HFFc6 (cell line): ENCODE results near the gene ZNF597. TPM values are rescaled to one million over a fixed set of nuclear protein-coding genes. Genes with fewer than 3 reads are reported as not detected.

ENCODE experiments used
- DNase-seq: peaks from one replicate; pipeline ENCODE4 v3.0.0-alpha.2; 2018
- H3K27ac Mint-ChIP-seq: 2 replicates; pipeline ENCODE4 v1.8.0; 2020; ENCODE audit warnings: mild to moderate bottlenecking, mixed read lengths
- H3K27me3 Mint-ChIP-seq: 2 replicates; pipeline ENCODE4 v1.8.0; 2021; ENCODE audit warnings: mild to moderate bottlenecking, moderate library complexity, mixed read lengths; ENCODE audit not compliant: insufficient read depth
- H3K36me3 Mint-ChIP-seq: 2 replicates; pipeline ENCODE4 v1.8.0; 2021; ENCODE audit warnings: low read depth, mixed read lengths
- H3K4me1 Mint-ChIP-seq: 2 replicates; pipeline ENCODE4 v1.8.0; 2020; ENCODE audit warnings: low read depth, mixed read lengths
- H3K4me3 Mint-ChIP-seq: 2 replicates; pipeline ENCODE4 v1.8.0; 2020; ENCODE audit warnings: mild to moderate bottlenecking, moderate library complexity, mixed read lengths
- H3K9me3 Mint-ChIP-seq: 2 replicates; pipeline ENCODE4 v1.8.0; 2020; ENCODE audit warnings: mild to moderate bottlenecking, mixed read lengths
- long read RNA-seq: library from polyadenylated mRNA; unstranded; transcript quantifications from one replicate; pipeline ENCODE4 v2.0.0, GENCODE V29; 2019
- total RNA-seq, 6 experiments: library from RNA; stranded (reverse); fragmentation: NEBNext Ultra II Directional; extraction: Animal tissue kit (Norgen Biotek cat#: 25700); gene quantifications; 2 replicates in 1 of 6; 3 replicates in 5 of 6; pipeline ENCODE4 v1.2.3, GENCODE V29; 2021
- TF ChIP-seq, protein P1 (sequence below): fragments of 200-600 bp; sonication (generic); IDR thresholded peaks from 2 replicates; pipeline ENCODE4 v1.5.0; 2021; ENCODE audit warnings: antibody characterized with exemption, mild to moderate bottlenecking

ZNF597 gene, protein sequence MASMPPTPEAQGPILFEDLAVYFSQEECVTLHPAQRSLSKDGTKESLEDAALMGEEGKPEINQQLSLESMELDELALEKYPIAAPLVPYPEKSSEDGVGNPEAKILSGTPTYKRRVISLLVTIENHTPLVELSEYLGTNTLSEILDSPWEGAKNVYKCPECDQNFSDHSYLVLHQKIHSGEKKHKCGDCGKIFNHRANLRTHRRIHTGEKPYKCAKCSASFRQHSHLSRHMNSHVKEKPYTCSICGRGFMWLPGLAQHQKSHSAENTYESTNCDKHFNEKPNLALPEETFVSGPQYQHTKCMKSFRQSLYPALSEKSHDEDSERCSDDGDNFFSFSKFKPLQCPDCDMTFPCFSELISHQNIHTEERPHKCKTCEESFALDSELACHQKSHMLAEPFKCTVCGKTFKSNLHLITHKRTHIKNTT
- total RNA-seq = 1 to 10 TPM; 1.6 to 2.3 (median 1.8) TPM
- long read RNA-seq, full-length matches to known transcripts = 1 of 1 reads
- long read RNA-seq, partial matches to known transcripts = 0 of 1 reads
- long read RNA-seq, other reads (novel, unspliced or antisense) = 0 of 1 reads

- DNase-seq = peak; percentile 92
- H3K36me3 Mint-ChIP-seq = peaks cover 31% of the 10 kb centered on the region
- H3K27me3 Mint-ChIP-seq = peaks cover 8% of the 10 kb centered on the region
- peaks cover 20% of the 10 kb centered on the region for H3K9me3 Mint-ChIP-seq
- TF ChIP-seq, protein P1, sequence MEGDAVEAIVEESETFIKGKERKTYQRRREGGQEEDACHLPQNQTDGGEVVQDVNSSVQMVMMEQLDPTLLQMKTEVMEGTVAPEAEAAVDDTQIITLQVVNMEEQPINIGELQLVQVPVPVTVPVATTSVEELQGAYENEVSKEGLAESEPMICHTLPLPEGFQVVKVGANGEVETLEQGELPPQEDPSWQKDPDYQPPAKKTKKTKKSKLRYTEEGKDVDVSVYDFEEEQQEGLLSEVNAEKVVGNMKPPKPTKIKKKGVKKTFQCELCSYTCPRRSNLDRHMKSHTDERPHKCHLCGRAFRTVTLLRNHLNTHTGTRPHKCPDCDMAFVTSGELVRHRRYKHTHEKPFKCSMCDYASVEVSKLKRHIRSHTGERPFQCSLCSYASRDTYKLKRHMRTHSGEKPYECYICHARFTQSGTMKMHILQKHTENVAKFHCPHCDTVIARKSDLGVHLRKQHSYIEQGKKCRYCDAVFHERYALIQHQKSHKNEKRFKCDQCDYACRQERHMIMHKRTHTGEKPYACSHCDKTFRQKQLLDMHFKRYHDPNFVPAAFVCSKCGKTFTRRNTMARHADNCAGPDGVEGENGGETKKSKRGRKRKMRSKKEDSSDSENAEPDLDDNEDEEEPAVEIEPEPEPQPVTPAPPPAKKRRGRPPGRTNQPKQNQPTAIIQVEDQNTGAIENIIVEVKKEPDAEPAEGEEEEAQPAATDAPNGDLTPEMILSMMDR = no peak
- H3K4me3 Mint-ChIP-seq = peak within 1 kb of the TSS; percentile 97
- H3K4me1 Mint-ChIP-seq = peaks cover 6% of the 10 kb centered on the region
- peak within 1 kb of the TSS; percentile 93 for H3K27ac Mint-ChIP-seq
Observed at GRCh38 chr16:3443108-3444031, at the start of gene ZNF597, which contains the start of gene NAA60. ZNF597 (minus strand) TSS chr16:3443504; CDS start chr16:3443153, 351 bp downstream. NAA60 (plus strand) TSS chr16:3443680; CDS start chr16:3476228, 32,548 bp downstream.

DNA sequence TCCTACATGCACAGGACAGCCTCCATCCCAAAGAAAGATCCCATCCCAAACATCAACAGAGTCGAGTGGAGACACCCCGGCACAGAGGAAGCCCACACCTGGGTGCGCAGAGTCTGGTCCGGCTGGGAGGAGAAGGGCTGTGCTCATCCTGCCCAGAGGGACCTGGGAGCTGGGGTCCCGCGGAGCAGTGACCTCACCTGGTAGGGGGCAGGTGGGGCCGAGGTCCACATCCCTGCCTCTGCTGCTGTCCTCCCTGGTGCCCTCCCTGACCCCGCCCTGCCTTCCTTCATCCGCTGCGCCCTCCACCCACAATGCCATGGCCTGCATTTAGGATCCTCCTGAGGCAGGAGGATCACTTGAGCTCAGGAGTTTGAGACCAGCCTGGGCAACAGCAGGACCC lies 49.1 kb upstream of the ZNF597 start:
- TF ChIP-seq, protein P1 = no peak
- DNase-seq = no peak
- Mint-ChIP-seq H3K36me3 (no peaks in the 10 kb centered on the region), H3K9me3 (no peaks in the 10 kb centered on the region), H3K4me3 (no peak overlapping the region), H3K27me3 (peaks cover 4% of the 10 kb centered on the region; the same call in 1 of the 2 replicates), H3K4me1 (no peaks in the 10 kb centered on the region; the same call in 1 of the 2 replicates), H3K27ac (no peak overlapping the region)

DNA sequence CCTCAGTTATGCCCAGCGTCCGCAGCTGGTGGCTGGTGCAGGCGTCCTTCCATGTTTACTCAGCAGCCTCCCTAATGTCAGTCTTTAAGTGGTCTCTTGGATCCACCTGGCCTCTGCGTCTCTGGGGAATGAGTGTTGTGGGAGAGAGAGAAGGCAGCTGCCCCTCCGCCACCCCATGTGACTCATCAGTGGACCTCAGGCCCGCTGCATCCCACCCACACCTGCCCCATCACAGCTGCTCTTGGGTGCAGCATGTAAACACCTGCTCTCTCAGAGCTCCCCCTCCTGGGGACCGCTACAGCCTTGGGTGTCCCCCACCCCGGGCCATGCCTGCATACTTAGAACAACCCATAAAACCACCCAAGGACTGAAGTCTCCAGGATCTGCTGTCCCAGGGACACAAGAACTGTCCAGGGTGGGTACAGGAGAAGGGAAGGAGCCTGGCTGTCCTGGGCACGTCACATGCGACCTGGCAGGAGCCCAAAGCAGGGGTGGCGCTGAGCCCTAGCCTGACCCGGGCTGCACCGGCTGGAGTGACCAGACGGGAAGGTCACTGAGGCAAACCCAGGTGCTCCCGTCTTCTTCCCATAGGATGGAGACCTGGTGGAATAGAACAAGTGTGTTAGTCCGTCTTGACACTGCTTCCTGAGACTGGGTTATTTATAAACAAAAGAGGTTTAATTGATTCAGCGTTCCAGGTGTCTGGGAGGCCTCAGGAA lies 47.8 kb upstream of the ZNF597 start:
- Mint-ChIP-seq H3K4me3 (no peak overlapping the region), H3K4me1 (no peaks in the 10 kb centered on the region; the same call in 1 of the 2 replicates), H3K27ac (no peak overlapping the region), H3K9me3 (no peaks in the 10 kb centered on the region), H3K27me3 (peaks cover 4% of the 10 kb centered on the region; the same call in 1 of the 2 replicates), H3K36me3 (no peaks in the 10 kb centered on the region; the same call in 1 of the 2 replicates)
- TF ChIP-seq, protein P1 = no peak; the same call in 1 of the 2 replicates
- DNase-seq = no peak

GRCh38 chr16:3488801-3489200 lies 45.5 kb upstream of the ZNF597 start:
- H3K27me3 Mint-ChIP-seq = 0 out of 2 replicates have a peak, but pooled peaks cover 3% of the 10 kb centered on the region
- no peaks in the 10 kb centered on the region; the same call in 1 of the 2 replicates for H3K4me1 Mint-ChIP-seq
- H3K9me3 Mint-ChIP-seq = no peaks in the 10 kb centered on the region
- H3K4me3 Mint-ChIP-seq = no peak overlapping the region
- no peak for DNase-seq
- H3K36me3 Mint-ChIP-seq = peaks cover 4% of the 10 kb centered on the region; the same call in 1 of the 2 replicates
- TF ChIP-seq, protein P1 = no peak
- H3K27ac Mint-ChIP-seq = no peak overlapping the region; the same call in 1 of the 2 replicates
